B cell (primary cell): ENCODE measurements around the gene RCN1. TPM values are rescaled to one million over a fixed set of nuclear protein-coding genes. Genes with fewer than 3 reads are reported as not detected.
"Not testable (repeated sequence)": the region's sequence is repeated elsewhere in the genome, so short reads cannot be mapped to it uniquely, and the experiment has no call there.

ENCODE experiments used
- ATAC-seq: fragments of 200-7000 bp; cut with Tn5 transposase; one replicate; pipeline ENCODE4 v1.10.0; 2021; ENCODE audit warnings: low read depth, mild to moderate bottlenecking, moderate number of reproducible peaks, moderate library complexity
- CTCF ChIA-PET: fragments of 350-600 bp; sonication (Branson Sonifier 250); formaldehyde crosslinking; loops from one replicate; lab custom pipeline; 2021; ENCODE audit warnings: antibody characterized with exemption, inconsistent platforms; lab: Charles Lee
- POLR2A ChIA-PET: fragments of 350-600 bp; sonication (Branson Sonifier 250); formaldehyde crosslinking; loops from one replicate; lab custom pipeline; 2021; ENCODE audit warnings: antibody characterized with exemption; lab: Charles Lee
- DNase-seq: peaks from one replicate; pipeline ENCODE4 v3.0.0; 2013
- H2AFZ ChIP-seq: 2 replicates; pipeline ENCODE4 v1.6.1; 2012; ENCODE audit warnings: mild to moderate bottlenecking, low read depth, low read length; ENCODE audit not compliant: insufficient read depth, poor library complexity, severe bottlenecking
- H3K27ac ChIP-seq, 2 donors: 1 replicate in 1 of 2; 2 replicates in 1 of 2; pipeline ENCODE4 v1.5.1; 2012 to 2013; ENCODE audit warnings: low read length in 2 of 2, mild to moderate bottlenecking in 2 of 2, moderate library complexity in 1 of 2
- H3K27me3 ChIP-seq, 4 experiments: fragments of 200-600 bp in 1 of 4; sonication (generic) in 1 of 4; replicated peaks in 1 of 4; 1 replicate in 2 of 4; 2 replicates in 2 of 4; pipeline versions ENCODE4 v1.6.1 to v1.7.0; 2013 to 2016; ENCODE audit warnings: low read length in 3 of 4, mild to moderate bottlenecking in 2 of 4, mixed read lengths in 1 of 4, moderate library complexity in 1 of 4; ENCODE audit not compliant: insufficient read depth in 4 of 4, control insufficient read depth in 3 of 4; ENCODE audit errors: control extremely low read depth in 1 of 4
- H3K36me3 ChIP-seq, 2 experiments: replicated peaks in 1 of 2; 1 replicate in 1 of 2; 2 replicates in 1 of 2; pipeline versions ENCODE4 v1.6.1 to v1.7.1; 2013; ENCODE audit warnings: low read length in 1 of 2; ENCODE audit not compliant: insufficient read depth in 2 of 2, control insufficient read depth in 1 of 2; ENCODE audit errors: control extremely low read depth in 1 of 2, extremely low read depth in 1 of 2
- H3K4me1 ChIP-seq, 2 donors: fragments of 200-600 bp in 1 of 2; sonication (generic) in 1 of 2; 1 replicate in 1 of 2; 2 replicates in 1 of 2; pipeline versions ENCODE4 v1.5.1 to v1.6.1; 2013 to 2017; ENCODE audit warnings: low read length in 2 of 2; ENCODE audit not compliant: control insufficient read depth in 2 of 2, insufficient read depth in 2 of 2
- H3K4me2 ChIP-seq: replicated peaks from 2 replicates; pipeline ENCODE3; 2012; ENCODE audit warnings: mild to moderate bottlenecking, low read depth, low read length; ENCODE audit not compliant: poor library complexity, severe bottlenecking
- H3K4me3 ChIP-seq, 5 experiments: fragments of 200-600 bp in 1 of 5; sonication (generic) in 1 of 5; 1 replicate in 3 of 5; 2 replicates in 2 of 5; pipeline versions ENCODE4 v1.5.1 to v1.7.0; 2011 to 2016; ENCODE audit warnings: low read length in 4 of 5, mild to moderate bottlenecking in 4 of 5, low read depth in 2 of 5, control low read depth in 1 of 5, moderate library complexity in 1 of 5; ENCODE audit not compliant: insufficient read depth in 1 of 5; ENCODE audit errors: control extremely low read depth in 1 of 5, extremely low read depth in 1 of 5
- H3K79me2 ChIP-seq: fragments of 200-600 bp; sonication (generic); one replicate; pipeline ENCODE4 v1.6.0; 2016; ENCODE audit warnings: low read length; ENCODE audit not compliant: control insufficient read depth, insufficient read depth
- H3K9ac ChIP-seq: fragments of 200-600 bp; sonication (generic); 2 replicates; pipeline ENCODE4 v1.6.1; 2017; ENCODE audit warnings: mild to moderate bottlenecking, low read length, moderate library complexity
- H3K9me3 ChIP-seq, 3 donors: one replicate each; pipeline versions ENCODE4 v1.6.1 to v1.7.1; 2013; ENCODE audit warnings: low read length in 2 of 3; ENCODE audit not compliant: control insufficient read depth in 2 of 3, insufficient read depth in 1 of 3; ENCODE audit errors: control extremely low read depth in 1 of 3
- H4K20me1 ChIP-seq: 2 replicates; pipeline ENCODE4 v1.6.0; 2012; ENCODE audit warnings: mild to moderate bottlenecking, low read length; ENCODE audit not compliant: insufficient read depth, control insufficient read depth, poor library complexity, severe bottlenecking
- H3K27ac Mint-ChIP-seq: one replicate; pipeline ENCODE4 v1.8.0; 2021; ENCODE audit warnings: mixed read lengths
- H3K27me3 Mint-ChIP-seq: one replicate; pipeline ENCODE4 v1.8.0; 2021; ENCODE audit warnings: mixed read lengths
- H3K4me1 Mint-ChIP-seq: one replicate; pipeline ENCODE4 v1.8.0; 2021; ENCODE audit warnings: mixed read lengths
- H3K4me3 Mint-ChIP-seq: one replicate; pipeline ENCODE4 v1.8.0; 2021; ENCODE audit warnings: mixed read lengths
- H3K9me3 Mint-ChIP-seq: one replicate; pipeline ENCODE4 v1.8.0; 2022; ENCODE audit warnings: mixed read lengths; ENCODE audit not compliant: insufficient read depth
- EZH2 ChIP-seq: IDR thresholded peaks from 2 replicates; pipeline ENCODE4 v1.6.1; 2012; ENCODE audit warnings: borderline replicate concordance, low read depth, mild to moderate bottlenecking, moderate library complexity, low read length; ENCODE audit not compliant: insufficient read depth, poor library complexity, severe bottlenecking
- WGBS: methylation state at CpG from one replicate; pipeline ENCODE4 v1.1.5; 2013; ENCODE audit warnings: missing lambda C conversion rate; ENCODE audit not compliant: insufficient coverage; 5-methylcytosine and 5-hydroxymethylcytosine counted together
- intact Hi-C: fragments of 100-400 bp; cut with micrococcal nuclease; formaldehyde crosslinking; loops from one replicate; pipeline ENCODE4 v1.10.0; 2022
- polyA plus RNA-seq: library from polyadenylated mRNA; depleted of rRNA; stranded (reverse); fragments of >200 nt; gene quantifications from 2 replicates; pipeline ENCODE4 v1.2.3, GENCODE V29; 2012
- total RNA-seq, 2 donors: library from RNA; stranded (reverse); fragments of 120-200 nt in 1 of 2; gene quantifications; 1 replicate in 1 of 2; 2 replicates in 1 of 2; pipeline versions ENCODE4 v1.2.3 to v1.2.4, GENCODE V29; 2013 to 2022
- TF ChIP-seq, protein P1 (sequence below): fragments of 200-600 bp; IDR thresholded peaks from one replicate; pipeline ENCODE4 v1.8.0; 2022; ENCODE audit warnings: antibody characterized with exemption, mild to moderate bottlenecking

The RCN1 gene
- total and polyA plus RNA-seq, 2 donors (not counting 1 experiment from before 2014, with no cell fraction given) = 2.6 to 3.8 TPM

DNA sequence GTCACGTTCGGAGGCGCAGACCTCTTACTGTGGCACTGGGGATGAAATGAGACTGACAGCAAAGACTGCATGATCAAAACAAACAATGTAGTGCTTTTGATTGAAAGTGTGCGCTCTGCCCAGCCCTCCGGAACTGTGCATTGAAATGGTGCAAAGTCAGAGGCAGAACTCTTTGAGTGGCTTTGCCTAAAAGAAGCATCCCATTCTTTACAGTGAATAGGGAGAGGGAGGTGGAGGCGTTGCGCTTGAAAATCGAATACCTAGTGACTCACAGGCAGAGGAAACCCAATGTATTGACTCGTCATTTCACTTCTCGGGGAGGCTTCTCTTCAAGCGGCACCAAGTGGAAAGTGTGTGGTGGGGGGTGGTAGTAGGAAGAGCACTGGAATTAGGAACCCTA, 10.9 kb downstream of the RCN1 start:
- Mint-ChIP-seq H3K27me3 (no peaks in the 10 kb centered on the region), H3K27ac (no peak overlapping the region), H3K9me3 (no peaks in the 10 kb centered on the region), H3K4me3 (no peak overlapping the region), H3K4me1 (peaks cover 11% of the 10 kb centered on the region)
- CTCF ChIA-PET = no interaction called here
- no peak overlapping the region for H3K4me2 ChIP-seq
- no peaks in the 10 kb centered on the region for H3K27me3 ChIP-seq
- no peak overlapping the region for H2AFZ ChIP-seq
- peaks cover 5 to 7% of the 10 kb centered on the region in 2 donors for H3K4me1 ChIP-seq
- no peak overlapping the region for H3K9ac ChIP-seq
- intact Hi-C loops = no loop called here
- POLR2A ChIA-PET = no interaction called here
- H3K4me3 ChIP-seq = no peak overlapping the region
- no peak for TF ChIP-seq EZH2
- TF ChIP-seq, protein P1, sequence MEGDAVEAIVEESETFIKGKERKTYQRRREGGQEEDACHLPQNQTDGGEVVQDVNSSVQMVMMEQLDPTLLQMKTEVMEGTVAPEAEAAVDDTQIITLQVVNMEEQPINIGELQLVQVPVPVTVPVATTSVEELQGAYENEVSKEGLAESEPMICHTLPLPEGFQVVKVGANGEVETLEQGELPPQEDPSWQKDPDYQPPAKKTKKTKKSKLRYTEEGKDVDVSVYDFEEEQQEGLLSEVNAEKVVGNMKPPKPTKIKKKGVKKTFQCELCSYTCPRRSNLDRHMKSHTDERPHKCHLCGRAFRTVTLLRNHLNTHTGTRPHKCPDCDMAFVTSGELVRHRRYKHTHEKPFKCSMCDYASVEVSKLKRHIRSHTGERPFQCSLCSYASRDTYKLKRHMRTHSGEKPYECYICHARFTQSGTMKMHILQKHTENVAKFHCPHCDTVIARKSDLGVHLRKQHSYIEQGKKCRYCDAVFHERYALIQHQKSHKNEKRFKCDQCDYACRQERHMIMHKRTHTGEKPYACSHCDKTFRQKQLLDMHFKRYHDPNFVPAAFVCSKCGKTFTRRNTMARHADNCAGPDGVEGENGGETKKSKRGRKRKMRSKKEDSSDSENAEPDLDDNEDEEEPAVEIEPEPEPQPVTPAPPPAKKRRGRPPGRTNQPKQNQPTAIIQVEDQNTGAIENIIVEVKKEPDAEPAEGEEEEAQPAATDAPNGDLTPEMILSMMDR = no peak
- H3K79me2 ChIP-seq = no peaks in the 10 kb centered on the region
- no peak for ATAC-seq
- WGBS = 86% methylated on average over 8 of the region's 11 CpGs
- peaks cover 1 to 9% of the 10 kb centered on the region in 2 experiments for H3K36me3 ChIP-seq
- DNase-seq = no peak
- H3K27ac ChIP-seq = no peak overlapping the region
- H3K9me3 ChIP-seq = no peaks in the 10 kb centered on the region
- H4K20me1 ChIP-seq = no peaks in the 10 kb centered on the region

DNA sequence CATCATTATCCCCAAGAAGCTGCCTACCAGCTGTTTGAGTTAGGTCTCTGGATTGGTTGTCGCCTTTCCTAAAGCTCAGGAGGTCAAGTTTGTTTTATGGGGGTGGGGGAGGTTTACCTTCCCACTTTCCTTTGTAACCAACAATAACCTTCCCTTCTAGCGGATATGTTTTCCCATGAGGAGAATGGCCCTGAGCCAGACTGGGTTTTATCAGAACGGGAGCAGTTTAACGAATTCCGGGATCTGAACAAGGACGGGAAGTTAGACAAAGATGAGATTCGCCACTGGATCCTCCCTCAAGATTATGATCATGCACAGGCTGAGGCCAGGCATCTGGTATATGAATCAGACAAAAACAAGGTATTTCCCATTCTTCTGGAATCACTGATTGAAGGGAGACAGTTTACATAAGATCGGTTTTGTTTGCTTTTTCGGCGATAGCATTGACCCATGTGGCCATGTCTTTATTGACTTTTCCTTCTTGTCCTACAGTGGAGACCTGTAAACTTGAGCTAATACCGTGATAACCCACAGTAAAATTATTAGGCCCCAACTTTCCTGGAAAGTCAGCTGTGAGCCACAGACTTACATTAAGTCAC, 12.3 kb downstream of the RCN1 start:
- H3K36me3 ChIP-seq, H3K4me3 ChIP-seq, H3K27me3 Mint-ChIP-seq, CTCF ChIA-PET, POLR2A ChIA-PET, H3K27me3 ChIP-seq, H3K9me3 ChIP-seq, H3K4me3 Mint-ChIP-seq, intact Hi-C loops, H3K9me3 Mint-ChIP-seq, H3K27ac ChIP-seq, H3K9ac ChIP-seq, H3K4me2 ChIP-seq, DNase-seq, H4K20me1 ChIP-seq, H3K4me1 ChIP-seq, H3K27ac Mint-ChIP-seq, H2AFZ ChIP-seq, ATAC-seq, H3K79me2 ChIP-seq: not testable (repeated sequence)
- H3K4me1 Mint-ChIP-seq = peaks cover 11% of the 10 kb centered on the region
- WGBS = 100% methylated on average over 4 of the region's 11 CpGs
